ENCODE results near the gene ALDOC.
"Not testable (repeated sequence)": the region's sequence is repeated elsewhere in the genome, so short reads cannot be mapped to it uniquely, and the experiment has no call there.

ALDOC gene

GRCh38 chr17:28580959-28581358 is 4.3 kb upstream of the ALDOC start:
- H3K9me3 ChIP-seq: no peaks in the 10 kb centered on the region
- peaks cover 36% of the 10 kb centered on the region for H3K36me3 ChIP-seq
- no peak overlapping the region for H3K4me3 ChIP-seq (ENCODE audit: low read depth in 1 of 2, low read length in 1 of 2)
- H3K4me1 ChIP-seq (ENCODE audit: control insufficient read depth in 1 of 2, insufficient read depth in 1 of 2, low read depth in 1 of 2, low read length in 1 of 2): peaks cover 7 to 17% of the 10 kb centered on the region in 2 experiments
- no peak for TF ChIP-seq CTCF (IDR thresholded peaks at IDR 0.05)
- H3K27me3 ChIP-seq: no peaks in the 10 kb centered on the region
- no peak overlapping the region for H3K27ac ChIP-seq

- TF ChIP-seq CTCF (IDR thresholded peaks at IDR 0.05): no peak
- no peaks in the 10 kb centered on the region for H3K9me3 ChIP-seq
- H3K27me3 ChIP-seq: no peaks in the 10 kb centered on the region
- H3K36me3 ChIP-seq: peaks cover 22% of the 10 kb centered on the region
- H3K4me1 ChIP-seq (ENCODE audit: control insufficient read depth in 1 of 2, insufficient read depth in 1 of 2, low read depth in 1 of 2, low read length in 1 of 2): peaks cover 8 to 24% of the 10 kb centered on the region in 2 experiments
- no peak overlapping the region for H3K4me3 ChIP-seq (ENCODE audit: low read depth in 1 of 2, low read length in 1 of 2)
- no peak overlapping the region for H3K27ac ChIP-seq
Measured at GRCh38 chr17:28579526-28579925, 2.8 kb upstream of the ALDOC start.

GRCh38 chr17:28578246-28579195 is 1.8 kb upstream of the ALDOC start:
- Histone ChIP-seq H3K36me3 (peaks cover 12% of the 10 kb centered on the region), H3K9me3 (no peaks in the 10 kb centered on the region), H3K27me3 (no peaks in the 10 kb centered on the region), H3K27ac (peak overlapping the region; percentile 27), H3K4me1 (ENCODE audit: control insufficient read depth in 1 of 2, insufficient read depth in 1 of 2, low read depth in 1 of 2, low read length in 1 of 2) (peaks cover 8 to 24% of the 10 kb centered on the region in 2 experiments), H3K4me3 (ENCODE audit: low read depth in 1 of 2, low read length in 1 of 2) (no peak overlapping the region)
- no peak for TF ChIP-seq CTCF (IDR thresholded peaks at IDR 0.05)

- no peak for TF ChIP-seq CTCF (IDR thresholded peaks at IDR 0.05)
- Histone ChIP-seq H3K4me3 (ENCODE audit: low read depth in 1 of 2, low read length in 1 of 2) (no peak overlapping the region), H3K27ac (no peak overlapping the region), H3K9me3 (no peaks in the 10 kb centered on the region), H3K36me3 (peaks cover 7% of the 10 kb centered on the region), H3K27me3 (no peaks in the 10 kb centered on the region), H3K4me1 (ENCODE audit: control insufficient read depth in 1 of 2, insufficient read depth in 1 of 2, low read depth in 1 of 2, low read length in 1 of 2) (peaks cover 8 to 24% of the 10 kb centered on the region in 2 experiments)
Measured at GRCh38 chr17:28577466-28577824, 750 bp upstream of the ALDOC start.

- Histone ChIP-seq H3K4me1 (ENCODE audit: control insufficient read depth in 1 of 2, insufficient read depth in 1 of 2, low read depth in 1 of 2, low read length in 1 of 2) (peaks cover 16 to 32% of the 10 kb centered on the region in 2 experiments), H3K4me3 (ENCODE audit: low read depth in 1 of 2, low read length in 1 of 2) (peak overlapping the region in 1 of 2 experiments; percentile 54)
- not testable (repeated sequence) for H3K27ac ChIP-seq, H3K27me3 ChIP-seq, H3K9me3 ChIP-seq, H3K36me3 ChIP-seq
Measured at GRCh38 chr17:28576016-28576415, 679 bp downstream of the ALDOC start.

- no peaks in the 10 kb centered on the region for H3K9me3 ChIP-seq
- TF ChIP-seq CTCF (IDR thresholded peaks at IDR 0.05): no peak
- H3K4me1 ChIP-seq (ENCODE audit: control insufficient read depth in 1 of 2, insufficient read depth in 1 of 2, low read depth in 1 of 2, low read length in 1 of 2): peaks cover 22 to 39% of the 10 kb centered on the region in 2 experiments
- no peaks in the 10 kb centered on the region for H3K36me3 ChIP-seq
- H3K27ac ChIP-seq: no peak overlapping the region
- H3K4me3 ChIP-seq (ENCODE audit: low read depth in 1 of 2, low read length in 1 of 2): peak overlapping the region in 1 of 2 experiments; percentile 54
- no peaks in the 10 kb centered on the region for H3K27me3 ChIP-seq
Measured at GRCh38 chr17:28575126-28575795, 1.4 kb downstream of the ALDOC start.

All from neutrophil (primary cell).